Ovary (tissue), 3 donors: Measurements from ENCODE around the gene MRC1.

ENCODE experiments used
- POLR2A ChIP-seq: fragments of 450-650 bp; IDR thresholded peaks from one replicate; pipeline ENCODE4 v1.6.1; 2017; ENCODE audit warnings: antibody characterized with exemption, mild to moderate bottlenecking, moderate library complexity
- TF ChIP-seq, protein P1 (sequence below), 3 donors: fragments of 450-650 bp in 2 of 3; fragments of 200-600 bp in 1 of 3; IDR thresholded peaks; one replicate each; pipeline versions ENCODE4 v1.5.1 to v1.8.0; 2016 to 2022; ENCODE audit warnings: antibody characterized with exemption in 3 of 3, mild to moderate bottlenecking in 1 of 3
- donor health status: DM: no; HTN: no; CAD: no.

DNA sequence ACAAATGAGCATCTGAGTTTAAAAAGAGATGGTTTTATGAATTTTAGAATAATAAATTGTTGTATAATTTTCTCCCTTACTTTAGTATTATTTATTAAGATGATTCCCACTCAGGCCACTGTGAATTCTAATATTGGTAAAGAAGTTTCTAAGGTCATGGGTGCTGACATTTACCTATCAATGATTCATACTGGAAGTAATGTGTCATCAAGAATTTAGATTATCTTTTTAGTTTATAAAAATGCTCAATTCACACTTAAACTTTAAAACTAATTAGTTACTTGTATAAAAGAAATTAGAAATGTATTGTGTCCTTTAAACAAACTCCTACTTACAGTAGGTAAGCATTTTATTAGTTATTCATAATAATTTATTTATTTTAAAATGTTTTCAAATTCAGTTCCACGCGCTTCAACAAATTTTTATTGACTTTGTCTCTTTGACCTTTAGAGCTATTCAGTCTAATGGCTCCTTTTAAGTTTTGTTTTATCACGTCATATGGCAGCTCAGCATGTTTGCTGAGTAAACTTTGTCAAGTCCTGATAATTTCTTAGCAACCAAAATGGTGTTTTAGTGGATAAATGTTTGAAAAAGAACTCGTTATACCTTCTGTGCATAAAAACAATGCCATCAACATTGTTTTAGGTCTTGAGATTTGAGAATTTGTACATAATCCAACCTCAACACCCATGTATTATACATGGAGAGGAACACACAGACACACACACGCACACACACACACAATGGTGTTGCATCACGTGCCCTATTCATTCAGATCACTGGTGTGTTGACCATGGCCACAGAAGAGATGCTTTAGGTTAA lies 15.1 kb upstream of the MRC1 start:
- TF ChIP-seq, protein P1, sequence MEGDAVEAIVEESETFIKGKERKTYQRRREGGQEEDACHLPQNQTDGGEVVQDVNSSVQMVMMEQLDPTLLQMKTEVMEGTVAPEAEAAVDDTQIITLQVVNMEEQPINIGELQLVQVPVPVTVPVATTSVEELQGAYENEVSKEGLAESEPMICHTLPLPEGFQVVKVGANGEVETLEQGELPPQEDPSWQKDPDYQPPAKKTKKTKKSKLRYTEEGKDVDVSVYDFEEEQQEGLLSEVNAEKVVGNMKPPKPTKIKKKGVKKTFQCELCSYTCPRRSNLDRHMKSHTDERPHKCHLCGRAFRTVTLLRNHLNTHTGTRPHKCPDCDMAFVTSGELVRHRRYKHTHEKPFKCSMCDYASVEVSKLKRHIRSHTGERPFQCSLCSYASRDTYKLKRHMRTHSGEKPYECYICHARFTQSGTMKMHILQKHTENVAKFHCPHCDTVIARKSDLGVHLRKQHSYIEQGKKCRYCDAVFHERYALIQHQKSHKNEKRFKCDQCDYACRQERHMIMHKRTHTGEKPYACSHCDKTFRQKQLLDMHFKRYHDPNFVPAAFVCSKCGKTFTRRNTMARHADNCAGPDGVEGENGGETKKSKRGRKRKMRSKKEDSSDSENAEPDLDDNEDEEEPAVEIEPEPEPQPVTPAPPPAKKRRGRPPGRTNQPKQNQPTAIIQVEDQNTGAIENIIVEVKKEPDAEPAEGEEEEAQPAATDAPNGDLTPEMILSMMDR (IDR thresholded peaks at IDR 0.05): no peak
- no peak for TF ChIP-seq POLR2A
